ENCODE measurements around the gene UBB. TPM values are rescaled to one million over a fixed set of nuclear protein-coding genes. Genes with fewer than 3 reads are reported as not detected.

The UBB gene
- polyA plus RNA-seq, result 1,000 to 10,000 TPM in 2 of 3 donors, 100 to 1,000 TPM in 1; 984 to 1,616 (median 1,046) TPM

GRCh38 chr17:16380640-16381495 lies at the start of gene UBB:
UBB (plus strand) TSS chr17:16381091; CDS start chr17:16381908, 817 bp downstream.
- H3K27ac ChIP-seq (ENCODE audit: low read depth, low read length), result peak within 1 kb of the TSS; percentile 51
- WGBS, 3 donors, result 0 to 1% (median 0%) methylated on average over 64 to 67 of the region's 67 CpGs

DNA sequence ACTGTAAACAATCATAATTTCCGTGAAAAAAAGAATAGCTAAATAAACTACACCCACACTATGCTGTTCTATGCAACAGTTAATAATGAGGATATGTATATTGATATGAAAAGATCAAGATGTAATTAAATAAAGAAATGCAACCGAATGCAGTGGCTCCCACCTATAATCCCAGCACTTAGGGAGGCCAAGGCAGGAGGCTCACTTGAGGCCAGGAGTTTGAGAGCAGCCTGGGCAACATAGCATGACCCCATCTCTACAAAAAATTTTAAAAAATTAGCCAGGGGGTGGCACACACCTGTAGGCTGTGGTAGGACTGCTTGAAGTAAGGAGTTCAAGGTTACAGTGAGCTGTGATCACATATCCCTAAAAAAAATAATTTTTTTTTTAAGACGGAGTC lies 42.5 kb upstream of the UBB start:
- 88 to 94% (median 93%) methylated on average over 3 of the region's 3 CpGs for WGBS, 3 donors
- H3K27ac ChIP-seq (ENCODE audit: low read depth, low read length), result no peak overlapping the region

GRCh38 chr17:16339402-16339801 lies 41.5 kb upstream of the UBB start:
- WGBS, 3 donors, result 98 to 100% (median 100%) methylated on average over 1 of the region's 1 CpG
- H3K27ac ChIP-seq (ENCODE audit: low read depth, low read length), result no peak overlapping the region

GRCh38 chr17:16339959-16340358 lies 40.9 kb upstream of the UBB start:
- whole genome bisulfite sequencing, 3 donors, result 57 to 100% (median 97%) methylated on average over 1 of the region's 1 CpG
- no peak overlapping the region for H3K27ac ChIP-seq (ENCODE audit: low read depth, low read length)

DNA sequence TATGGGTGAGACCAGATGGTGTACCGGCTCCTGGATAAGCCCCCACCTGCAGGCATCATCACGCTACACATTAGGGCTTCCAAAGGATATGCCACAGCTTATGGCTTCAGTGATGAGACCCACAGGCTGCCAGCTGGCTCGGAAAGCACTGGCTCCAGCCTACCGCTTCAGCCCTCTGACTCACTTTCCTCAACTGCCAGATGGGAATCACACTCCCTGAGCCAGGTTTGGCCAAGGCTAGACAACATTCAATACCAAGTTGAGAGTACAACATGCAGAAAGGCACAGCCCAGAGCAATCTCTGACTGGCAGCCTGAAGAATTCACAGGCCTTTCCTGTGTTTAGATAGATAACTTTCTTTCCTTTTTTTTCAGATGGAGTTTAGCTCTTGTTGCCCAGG lies 37.9 kb upstream of the UBB start:
- 82 to 93% (median 92%) methylated on average over 4 of the region's 4 CpGs for WGBS, 3 donors
- H3K27ac ChIP-seq (ENCODE audit: low read depth, low read length), result no peak overlapping the region

DNA sequence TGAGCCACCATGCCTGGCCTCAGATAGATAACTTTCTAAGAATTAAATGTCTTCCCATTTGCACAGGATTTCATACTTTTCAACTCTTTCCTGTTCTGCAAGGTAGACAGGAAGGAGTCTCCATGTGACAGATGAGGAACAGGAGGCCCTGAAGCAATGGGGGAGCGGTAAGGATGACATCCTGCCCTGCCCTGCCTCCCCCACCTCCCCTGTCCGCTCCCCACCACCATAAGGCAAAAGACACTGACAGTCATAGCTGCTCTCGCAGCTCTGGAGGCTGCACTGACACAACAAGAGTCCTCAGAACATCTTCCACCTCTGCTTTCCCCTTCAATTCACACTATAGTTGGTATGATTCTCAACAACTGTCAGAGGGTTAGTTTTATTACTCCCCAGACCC lies 37.3 kb upstream of the UBB start:
- 75 to 94% (median 85%) methylated on average over 3 of the region's 3 CpGs for WGBS, 3 donors
- no peak overlapping the region for H3K27ac ChIP-seq (ENCODE audit: low read depth, low read length)

DNA sequence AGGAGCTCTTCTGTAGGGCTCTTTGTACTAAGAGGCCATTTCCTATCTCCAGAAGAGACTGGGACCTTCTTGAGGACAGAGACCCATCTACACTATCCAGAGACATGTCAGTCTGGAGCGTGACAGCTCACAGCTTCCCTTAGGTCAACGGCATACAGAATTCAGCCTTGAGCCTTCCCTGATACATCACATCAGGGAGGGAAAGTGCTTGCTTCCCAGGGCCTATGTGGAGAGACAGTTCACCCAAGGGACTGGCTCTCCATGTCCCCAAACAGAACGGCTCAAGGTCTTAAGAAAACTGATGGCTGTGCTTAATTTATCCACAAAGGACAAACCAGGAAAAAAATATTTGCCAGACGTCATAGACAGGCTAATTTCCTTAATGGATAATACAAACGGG lies 35.3 kb upstream of the UBB start:
- 78 to 86% (median 81%) methylated on average over 5 of the region's 5 CpGs for WGBS, 3 donors
- H3K27ac ChIP-seq (ENCODE audit: low read depth, low read length), result no peak overlapping the region

GRCh38 chr17:16346721-16347271 lies 34.1 kb upstream of the UBB start:
- no peak overlapping the region for H3K27ac ChIP-seq (ENCODE audit: low read depth, low read length)
- WGBS, 3 donors, result 94 to 95% (median 94%) methylated on average over 6 of the region's 6 CpGs

- no peak overlapping the region for H3K27ac ChIP-seq (ENCODE audit: low read depth, low read length)
- 92 to 97% (median 94%) methylated on average over 6 of the region's 6 CpGs for WGBS, 3 donors
Measured at GRCh38 chr17:16348586-16348985, 32.3 kb upstream of the UBB start.

GRCh38 chr17:16349431-16349830 lies 31.5 kb upstream of the UBB start:
- no peak overlapping the region for H3K27ac ChIP-seq (ENCODE audit: low read depth, low read length)
- WGBS, 3 donors, result 94 to 97% (median 96%) methylated on average over 5 of the region's 5 CpGs

DNA sequence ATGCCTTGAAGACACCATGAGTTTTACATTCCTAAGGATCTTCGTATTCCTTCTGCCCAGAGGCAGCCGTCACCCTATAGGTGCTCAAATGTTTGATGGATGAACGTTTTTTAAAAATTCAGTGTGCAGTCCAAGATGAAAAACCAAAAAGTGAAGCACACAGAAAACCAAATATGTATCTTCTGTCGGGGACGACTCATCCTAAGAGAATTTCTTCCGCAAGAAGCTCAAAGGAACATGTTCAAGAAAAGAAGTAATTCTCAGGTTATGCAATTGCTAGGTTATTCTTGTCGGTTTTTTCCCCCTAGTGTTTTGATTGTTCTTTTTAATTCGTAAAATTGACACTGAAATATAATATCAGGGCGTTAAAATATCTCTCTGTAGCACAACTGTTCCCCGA lies 29.1 kb upstream of the UBB start:
- no peak overlapping the region for H3K27ac ChIP-seq (ENCODE audit: low read depth, low read length)
- 34 to 42% (median 37%) methylated on average over 10 of the region's 10 CpGs for WGBS, 3 donors

GRCh38 chr17:16352303-16352666 lies 28.6 kb upstream of the UBB start:
- H3K27ac ChIP-seq (ENCODE audit: low read depth, low read length), result no peak overlapping the region
- WGBS, 3 donors, result 1 to 2% (median 2%) methylated on average over 25 of the region's 25 CpGs

DNA sequence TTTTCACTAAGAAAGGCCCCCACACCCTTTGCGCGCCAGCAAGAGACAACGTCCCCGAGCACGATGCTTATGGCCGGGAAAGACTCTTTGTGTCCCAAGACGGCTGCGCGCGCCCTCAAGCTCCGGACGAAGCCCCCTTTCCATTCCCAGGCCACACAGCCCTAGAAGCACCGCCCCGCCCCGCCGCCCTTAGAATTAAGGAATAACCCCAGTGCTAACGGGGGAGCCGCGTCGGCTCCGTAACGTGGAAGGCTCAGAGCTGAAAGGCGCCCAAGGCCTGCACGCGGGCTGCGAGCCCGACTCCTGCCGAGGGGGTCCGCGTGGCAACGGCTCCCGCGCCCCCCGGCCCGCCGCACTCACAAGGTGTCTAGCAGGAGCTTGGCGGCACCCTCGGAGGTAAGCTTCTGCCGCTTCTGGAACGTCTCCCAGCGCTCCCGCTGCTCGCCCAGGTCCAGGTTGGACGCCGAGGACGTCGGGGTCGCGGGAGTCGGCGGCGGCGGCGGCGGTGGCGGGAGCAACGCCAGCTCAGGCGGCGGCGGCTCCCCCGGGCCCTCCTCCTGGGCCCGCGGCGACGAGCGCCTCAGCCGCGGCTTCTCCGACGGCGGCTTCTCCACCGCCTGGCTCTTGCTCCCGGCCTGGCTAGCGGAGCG lies 28.1 kb upstream of the UBB start:
- 0% methylated on average over 60 to 75 of the region's 75 CpGs for WGBS, 3 donors
- H3K27ac ChIP-seq (ENCODE audit: low read depth, low read length), result no peak overlapping the region

DNA sequence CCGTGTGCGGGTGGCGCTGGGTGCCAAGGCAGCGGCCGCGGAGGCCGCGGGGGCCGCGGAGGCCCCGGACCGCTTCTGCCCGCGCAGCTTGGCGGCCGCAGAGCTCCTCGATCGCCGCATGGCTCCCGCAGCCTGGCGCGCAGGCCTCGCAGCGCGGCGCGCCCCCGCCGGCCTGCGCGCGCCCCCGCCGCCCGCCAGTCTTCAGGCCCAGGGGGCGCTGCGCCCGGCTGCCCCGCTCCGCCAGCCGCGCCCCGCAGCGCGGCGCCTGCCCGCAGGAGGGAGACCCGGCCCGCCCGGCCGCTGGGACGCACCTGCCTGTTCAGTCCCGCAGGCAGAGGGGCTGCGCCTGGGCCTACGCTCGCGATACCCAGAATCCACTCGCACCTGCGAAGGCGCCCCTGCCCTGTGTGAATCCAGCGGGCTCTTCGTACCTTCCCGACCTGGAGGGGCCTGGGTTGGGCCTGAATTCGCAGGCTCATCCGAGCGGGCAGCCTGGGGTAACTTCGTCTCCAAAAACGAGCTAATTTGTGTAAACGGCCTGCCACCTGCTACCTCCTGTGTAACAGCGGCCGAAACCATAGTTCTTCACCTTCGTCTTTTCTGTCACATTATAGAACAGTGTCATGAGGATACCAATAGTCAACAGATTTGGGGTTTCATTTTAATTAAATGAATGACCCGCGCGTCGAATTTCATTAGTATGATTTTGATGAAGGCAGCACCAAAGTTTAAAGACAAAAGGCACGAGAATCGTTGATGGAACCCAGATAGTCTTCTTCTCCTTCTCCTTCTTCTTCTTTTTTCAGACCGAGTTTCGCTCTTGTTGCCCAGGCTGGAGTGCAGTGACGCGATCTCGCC lies 27.3 kb upstream of the UBB start, which contains the start of gene CENPV:
CENPV (minus strand) TSS at position 153 of the 858 bp plus-strand sequence; CDS start at position 120, 33 bp downstream.
- 15 to 29% (median 18%) methylated on average over 46 to 83 of the region's 83 CpGs for WGBS, 3 donors
- H3K27ac ChIP-seq (ENCODE audit: low read depth, low read length), result no peak within 1 kb of the TSS

DNA sequence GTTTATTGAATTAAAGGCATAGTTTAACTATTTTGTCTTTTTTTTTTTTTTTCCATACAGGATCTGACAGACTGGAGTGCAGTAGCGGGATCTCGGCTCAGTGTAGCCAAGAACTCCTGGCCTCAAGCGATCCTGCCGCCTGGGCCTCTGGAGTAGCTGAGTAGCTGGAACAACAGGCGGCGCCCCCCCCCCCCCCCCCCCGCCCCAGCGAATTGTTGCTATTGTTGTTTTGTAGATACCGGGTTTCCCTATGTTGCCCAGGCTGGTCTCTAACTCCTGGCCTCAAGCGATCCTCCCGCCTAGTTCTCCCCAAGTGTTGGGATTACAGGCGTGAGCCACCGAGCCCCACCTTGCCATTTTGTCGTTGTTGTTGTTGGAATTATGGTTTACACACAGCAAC lies 26.3 kb upstream of the UBB start:
- H3K27ac ChIP-seq (ENCODE audit: low read depth, low read length), result no peak overlapping the region
- WGBS, 3 donors, result 91 to 95% (median 92%) methylated on average over 13 to 14 of the region's 14 CpGs

DNA sequence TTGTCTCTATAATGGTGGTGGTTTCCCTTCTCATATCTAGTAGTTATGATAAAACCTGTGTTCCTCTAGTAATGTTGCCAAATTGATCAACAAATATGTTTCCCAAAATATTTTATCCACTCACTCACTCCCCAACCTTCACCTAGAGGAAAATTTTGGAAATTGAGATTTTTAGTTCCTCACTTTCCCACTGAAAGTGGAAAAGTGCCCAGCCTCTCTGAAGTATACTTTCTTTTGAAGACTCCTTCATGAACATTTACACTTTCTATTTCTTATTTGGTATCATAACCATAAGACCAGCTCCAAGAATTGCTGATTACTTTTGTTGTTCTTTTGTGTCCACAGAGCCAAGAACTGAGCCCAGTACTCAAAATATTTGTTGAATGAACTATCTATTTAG lies 22.5 kb upstream of the UBB start:
- H3K27ac ChIP-seq (ENCODE audit: low read depth, low read length), result no peak overlapping the region

DNA sequence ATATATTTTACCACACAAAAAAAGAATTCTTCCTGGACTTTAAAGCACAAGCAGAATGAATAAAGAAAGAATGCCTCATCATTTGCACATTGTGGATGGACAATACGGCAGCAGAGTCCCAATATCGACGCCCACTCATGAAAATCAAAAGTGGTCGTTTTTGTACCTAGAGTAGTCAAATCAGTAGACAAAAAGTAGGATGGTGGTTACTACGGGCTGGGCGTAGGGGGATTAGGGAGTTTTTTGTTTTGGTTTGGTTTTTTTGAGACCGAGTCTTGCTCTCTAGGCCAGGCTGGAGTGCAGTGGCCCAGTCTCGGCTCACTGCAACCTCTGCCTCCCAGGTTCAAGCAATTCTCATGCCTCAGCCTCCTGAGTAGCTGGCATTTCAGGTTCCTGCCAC lies 19.0 kb upstream of the UBB start:
- 85 to 87% (median 87%) methylated on average over 8 of the region's 8 CpGs for WGBS, 3 donors
- no peak overlapping the region for H3K27ac ChIP-seq (ENCODE audit: low read depth, low read length)

DNA sequence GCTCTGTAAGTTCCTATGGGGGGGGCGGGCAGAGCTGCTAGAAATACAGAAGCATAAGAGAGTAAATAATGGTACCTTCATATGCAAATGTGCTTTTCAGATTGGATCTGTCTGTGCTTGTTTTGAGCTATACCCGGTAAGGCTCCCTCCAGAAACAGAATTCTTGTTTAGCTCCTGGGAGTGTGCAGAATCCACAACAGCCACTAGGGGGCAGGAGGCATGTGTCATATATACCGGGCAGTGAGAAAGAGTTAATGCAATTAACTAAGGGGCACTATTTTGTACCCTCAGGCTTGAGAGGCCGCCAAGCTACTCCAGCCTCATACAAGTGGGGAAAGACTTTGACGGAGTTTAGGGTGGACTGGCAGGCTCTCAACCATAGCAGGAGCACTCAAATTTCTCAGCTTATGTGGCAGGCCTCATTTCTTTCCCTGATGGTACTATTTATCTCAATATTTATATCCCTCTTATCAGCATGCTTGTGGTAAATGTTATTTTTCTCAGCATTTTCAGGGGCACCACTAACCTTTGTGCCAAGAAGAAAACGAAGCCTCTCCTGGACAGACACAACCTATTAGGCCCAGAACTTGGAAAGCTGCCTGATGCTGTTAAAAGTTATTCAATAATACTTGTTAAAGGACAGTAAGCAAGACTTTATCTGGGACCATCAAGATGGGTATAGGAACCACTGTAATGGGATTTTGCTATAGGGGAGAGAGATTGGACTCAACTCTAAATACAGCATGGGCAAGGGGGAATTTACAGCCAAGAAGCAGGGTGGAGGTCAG lies 16.9 kb upstream of the UBB start:
- WGBS, 3 donors, result 5 to 14% (median 13%) methylated on average over 6 of the region's 6 CpGs
- no peak overlapping the region for H3K27ac ChIP-seq (ENCODE audit: low read depth, low read length)
